Measurements from ENCODE around the gene SLC44A4.

Gene SLC44A4

GRCh38 chr6:31901415-31901952 is 22.7 kb upstream of the SLC44A4 start:
- peak in 1 of 3 donors; percentile 62 for DNase-seq (ENCODE audit: low read depth in 3 of 3)

DNA sequence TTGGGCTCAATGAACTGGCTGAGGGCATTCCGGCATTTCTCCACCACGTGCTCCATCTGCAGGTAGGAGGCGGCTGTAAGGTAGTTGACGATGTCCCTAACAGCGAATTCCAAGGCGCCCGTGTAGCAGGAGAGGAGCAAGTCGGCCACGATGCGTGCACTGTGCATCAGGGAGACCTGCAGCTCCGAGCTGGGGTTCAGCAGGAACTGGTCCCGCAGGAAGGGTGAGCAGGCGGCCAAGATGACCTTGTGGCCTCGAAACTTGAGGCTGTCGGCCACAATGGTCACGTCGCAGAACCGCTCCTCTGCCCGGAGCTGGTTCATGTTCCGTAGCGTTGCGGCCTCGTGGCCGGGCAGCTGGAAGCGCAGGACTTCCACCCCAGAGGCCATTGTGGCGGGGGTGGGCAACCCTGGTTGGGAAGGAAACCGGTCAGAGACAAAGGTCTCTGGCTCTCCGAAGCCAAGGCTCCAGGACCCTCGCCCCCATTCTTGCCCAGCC is 22.2 kb upstream of the SLC44A4 start:
- DNase-seq (ENCODE audit: low read depth in 3 of 3) = no peak

DNA sequence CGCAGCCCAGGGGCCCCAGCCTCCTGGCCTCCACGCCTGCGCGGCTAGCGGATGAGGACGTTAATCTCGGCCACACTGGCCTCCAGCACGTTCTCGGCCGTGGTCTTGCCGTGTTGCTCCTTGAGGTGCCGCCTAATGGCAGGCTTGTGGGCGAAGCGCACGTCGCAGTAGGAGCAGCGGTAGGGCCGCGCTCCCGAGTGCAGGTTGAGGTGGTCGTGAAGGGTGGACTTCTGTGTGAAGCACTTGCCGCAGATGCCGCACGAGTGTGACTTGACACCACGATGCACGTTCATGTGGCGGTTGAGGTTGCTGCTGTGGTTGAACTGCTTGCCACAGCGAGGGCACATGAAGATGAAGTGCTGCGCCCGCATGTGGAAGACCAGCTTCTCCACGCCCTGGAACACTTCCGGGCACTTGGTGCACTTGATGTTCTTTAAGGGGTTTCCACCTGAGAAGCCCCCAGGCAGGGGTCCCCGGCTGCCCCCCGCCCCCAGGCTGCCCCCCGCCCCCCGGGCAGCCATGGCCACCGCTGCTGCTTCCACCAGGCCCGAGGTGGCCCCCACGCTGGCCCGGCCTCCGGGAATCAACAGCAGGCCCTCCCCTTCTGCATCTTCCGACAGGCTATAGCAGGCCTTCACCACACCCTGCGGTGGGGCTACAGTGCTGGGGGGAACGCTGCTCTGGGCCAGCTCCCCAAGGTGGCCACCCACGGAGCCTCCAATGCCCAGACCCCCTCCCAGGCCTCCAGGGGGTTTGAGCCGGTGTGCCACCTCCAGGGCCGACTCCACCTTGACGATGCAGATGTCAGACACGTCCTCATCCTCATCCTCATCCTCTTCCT is 21.3 kb upstream of the SLC44A4 start:
- no peak for DNase-seq (ENCODE audit: low read depth in 3 of 3)

DNA sequence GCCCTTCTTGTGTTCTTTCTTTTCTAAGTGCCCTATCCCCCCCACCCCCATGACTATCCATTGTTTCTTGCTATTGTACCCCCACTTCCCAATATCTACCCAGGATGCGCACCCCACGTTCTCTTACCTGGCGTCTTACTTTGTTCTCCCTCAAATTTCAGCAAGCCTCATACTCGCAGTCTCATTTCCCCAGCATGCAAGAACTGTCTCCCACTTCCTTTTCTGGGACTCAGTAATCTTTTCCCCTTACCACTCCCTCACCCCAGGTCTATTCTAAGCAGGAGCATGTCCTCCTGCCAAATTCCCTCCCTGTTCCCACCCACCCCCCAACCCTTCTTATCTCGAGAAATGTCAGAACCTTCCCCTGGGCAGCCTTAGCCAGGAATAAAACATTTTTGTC is 20.4 kb upstream of the SLC44A4 start:
- DNase-seq (ENCODE audit: low read depth in 3 of 3) = no peak

DNA sequence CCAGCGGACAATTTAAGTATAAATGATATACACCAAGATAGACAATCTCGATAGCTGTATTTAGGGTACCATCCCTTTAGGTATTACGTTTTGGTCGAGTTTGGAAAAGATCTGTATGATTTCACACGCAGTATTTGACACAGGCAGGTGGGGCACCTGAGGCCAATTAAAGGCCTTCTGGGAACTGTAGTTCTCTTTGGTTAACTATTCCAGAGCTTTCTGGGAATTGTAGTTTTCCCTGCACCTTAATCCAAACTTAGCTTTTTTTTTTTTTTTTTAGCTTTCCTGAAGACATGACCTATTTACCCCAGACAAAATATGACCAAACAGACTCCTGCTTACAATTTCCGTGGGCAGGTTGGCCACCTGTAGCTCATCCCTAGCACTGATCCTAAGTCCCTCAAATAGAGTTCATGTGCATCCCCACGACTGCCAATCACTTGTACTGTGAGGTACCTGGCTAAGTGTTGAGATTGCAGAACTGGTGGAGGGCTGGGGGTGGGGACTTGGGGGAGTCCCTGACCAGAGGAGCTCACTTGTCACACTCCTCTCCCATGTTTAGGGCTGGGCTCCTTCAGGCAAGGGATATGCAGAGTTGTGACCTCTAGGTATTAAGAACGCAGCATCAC is 19.7 kb upstream of the SLC44A4 start:
- DNase-seq (ENCODE audit: low read depth in 3 of 3) = no peak

- peak; percentile 70 to 87 (median 73) for DNase-seq (ENCODE audit: low read depth in 3 of 3)
Observed at GRCh38 chr6:31897612-31898382, 19.0 kb upstream of the SLC44A4 start, which contains the start of gene EHMT2. Gene EHMT2 (minus strand): TSS chr6:31897698. CDS start chr6:31897677, 21 bp downstream.

DNA sequence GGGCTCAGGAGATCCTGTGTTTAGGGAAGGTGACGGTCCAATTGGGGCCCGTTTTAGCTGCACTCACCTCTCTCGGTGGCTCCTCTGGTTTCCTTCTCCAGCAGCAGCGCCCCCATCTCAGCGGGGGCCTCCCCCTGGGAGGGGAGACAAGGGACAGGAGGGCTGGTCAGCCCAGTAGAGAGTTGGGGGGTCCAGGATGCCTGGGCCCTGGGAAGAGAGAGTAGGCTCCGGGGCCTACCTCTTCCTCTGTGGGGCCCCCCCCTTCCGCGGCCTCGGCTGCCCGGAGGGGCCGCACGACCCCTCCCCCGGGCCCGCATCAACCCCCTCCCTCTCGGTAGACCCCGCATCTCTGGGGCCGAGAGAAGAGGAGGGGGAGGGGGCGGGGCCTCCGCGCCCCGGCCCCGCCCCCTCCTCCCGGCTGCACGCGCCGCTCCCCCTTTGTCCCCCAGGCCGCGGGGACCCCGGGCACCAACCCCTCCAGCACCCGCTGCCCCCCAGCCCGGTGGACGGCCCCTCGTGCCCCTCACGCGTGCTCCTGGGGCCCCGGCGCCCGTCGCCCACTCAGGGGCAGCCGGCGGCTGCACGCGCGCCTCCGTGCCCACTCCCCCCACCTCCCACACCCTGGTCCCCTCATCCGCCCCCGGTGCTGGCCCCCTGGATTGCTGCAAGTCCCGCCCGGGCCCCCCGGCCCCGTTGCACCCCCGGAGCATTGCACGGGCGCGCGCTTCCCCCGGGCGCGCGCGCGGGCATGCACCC is 18.2 kb upstream of the SLC44A4 start:
- DNase-seq (ENCODE audit: low read depth in 3 of 3) = no peak

- DNase-seq (ENCODE audit: low read depth in 3 of 3) = no peak
Observed at GRCh38 chr6:31896493-31896855, 17.7 kb upstream of the SLC44A4 start.

DNA sequence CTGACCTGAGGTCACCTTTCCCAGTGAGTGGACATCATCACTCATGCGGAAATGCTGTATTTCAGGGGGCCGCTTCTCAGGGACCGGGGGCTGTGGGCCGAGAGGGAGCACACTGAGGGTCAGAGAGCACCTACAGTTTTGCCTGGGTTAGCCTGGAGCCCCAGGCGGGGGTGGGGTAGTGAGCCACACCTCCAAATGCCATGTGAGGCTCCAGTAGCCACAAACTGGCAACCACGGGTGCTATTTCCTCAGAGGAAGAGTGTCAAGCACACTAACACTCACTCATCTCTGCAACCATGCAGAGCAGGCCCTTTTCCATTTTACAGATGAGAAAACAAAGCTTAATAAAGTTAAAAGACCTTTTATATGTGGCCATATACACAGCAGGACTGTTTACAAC is 14.0 kb upstream of the SLC44A4 start:
- DNase-seq (ENCODE audit: low read depth in 3 of 3) = no peak

- DNase-seq (ENCODE audit: low read depth in 3 of 3) = no peak
Observed at GRCh38 chr6:31889331-31889972, 10.7 kb upstream of the SLC44A4 start.

DNA sequence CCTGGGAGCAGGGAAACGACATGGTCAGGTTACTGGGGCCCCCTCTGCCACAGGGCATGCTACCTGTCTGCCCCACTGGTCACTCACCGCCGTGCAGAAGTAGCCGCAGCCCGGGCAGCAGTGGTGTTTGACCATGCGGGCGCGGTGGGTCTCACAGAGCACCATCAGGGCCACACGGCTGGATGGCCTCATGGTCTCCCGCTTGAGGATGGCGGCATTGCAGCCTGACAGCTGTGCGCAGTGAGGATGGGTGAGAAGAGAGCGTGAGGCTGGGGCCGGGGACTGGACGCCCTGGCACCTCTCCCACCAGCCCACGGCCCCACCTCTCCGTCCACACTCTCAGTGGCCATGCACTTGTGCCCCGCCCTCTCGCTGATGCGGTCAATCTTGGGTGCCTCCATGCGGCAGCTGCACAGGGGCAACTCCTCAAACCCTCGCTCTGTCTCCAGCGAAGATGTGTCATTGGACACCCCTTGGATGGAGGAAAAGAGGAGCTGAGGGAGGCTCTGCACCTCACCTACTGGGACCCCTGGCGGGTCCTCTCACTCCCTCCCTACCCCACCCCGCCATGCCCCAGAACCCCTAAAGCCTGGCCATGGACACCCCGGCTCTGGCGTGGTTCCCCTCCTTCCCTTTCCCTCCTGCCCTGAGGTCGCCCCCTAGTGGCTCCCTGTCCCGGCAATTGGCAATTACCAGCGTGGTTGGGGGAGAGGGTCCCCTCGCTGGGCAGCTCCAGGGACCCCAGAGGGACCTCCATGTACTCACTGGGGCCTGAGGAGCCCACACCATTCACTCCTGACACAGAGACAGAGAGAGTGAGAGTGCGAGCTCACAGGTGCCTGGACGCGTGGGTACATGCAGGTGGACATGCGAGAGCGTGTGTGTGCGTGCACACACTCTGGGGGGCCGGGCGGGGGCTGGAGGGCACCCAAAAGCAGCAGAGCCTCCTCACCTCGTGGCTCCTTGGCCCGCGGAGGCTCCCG is 9.8 kb upstream of the SLC44A4 start:
- DNase-seq (ENCODE audit: low read depth in 3 of 3) = peak in 1 of 3 donors; percentile 52

DNA sequence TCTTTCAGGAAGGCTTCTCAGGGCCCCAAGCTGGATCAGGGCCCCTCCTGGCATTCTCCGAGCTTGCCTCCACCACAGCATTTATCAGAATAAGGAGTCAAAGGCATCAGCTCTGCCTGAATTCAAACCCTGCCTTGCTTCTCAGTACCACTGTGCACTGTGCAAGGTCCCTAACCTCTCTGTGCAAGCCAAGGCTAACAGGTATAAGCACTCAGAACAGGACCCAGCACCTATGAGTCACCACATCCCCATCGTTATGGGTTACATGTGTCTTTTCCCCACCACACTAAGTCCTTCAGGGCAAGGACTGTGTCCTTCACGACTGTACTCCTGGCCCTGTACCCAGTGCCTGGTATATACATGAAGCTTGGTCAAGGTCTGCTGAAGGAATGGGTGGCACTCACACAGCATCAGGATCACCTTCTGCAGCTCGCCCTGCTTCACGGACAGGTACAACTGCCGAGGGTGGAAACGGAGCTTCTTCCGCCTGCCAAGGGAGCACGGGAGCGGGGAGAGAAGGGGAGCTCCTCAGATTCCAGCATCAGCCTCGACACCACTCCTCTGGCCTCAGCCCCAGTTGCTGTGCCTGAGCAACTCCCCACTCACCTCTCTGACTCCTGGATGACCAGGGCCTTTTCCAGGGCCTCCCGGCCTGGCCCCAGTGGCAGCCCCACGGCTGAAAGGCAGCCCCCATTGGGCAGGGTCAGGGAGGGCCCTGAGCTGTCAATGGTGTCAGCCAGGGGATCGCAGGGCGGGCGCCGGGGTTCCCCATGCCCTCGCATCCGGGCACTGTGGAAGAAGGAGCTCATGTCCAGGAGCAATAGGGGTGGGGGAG is 8.6 kb upstream of the SLC44A4 start:
- DNase-seq (ENCODE audit: low read depth in 3 of 3) = no peak

DNA sequence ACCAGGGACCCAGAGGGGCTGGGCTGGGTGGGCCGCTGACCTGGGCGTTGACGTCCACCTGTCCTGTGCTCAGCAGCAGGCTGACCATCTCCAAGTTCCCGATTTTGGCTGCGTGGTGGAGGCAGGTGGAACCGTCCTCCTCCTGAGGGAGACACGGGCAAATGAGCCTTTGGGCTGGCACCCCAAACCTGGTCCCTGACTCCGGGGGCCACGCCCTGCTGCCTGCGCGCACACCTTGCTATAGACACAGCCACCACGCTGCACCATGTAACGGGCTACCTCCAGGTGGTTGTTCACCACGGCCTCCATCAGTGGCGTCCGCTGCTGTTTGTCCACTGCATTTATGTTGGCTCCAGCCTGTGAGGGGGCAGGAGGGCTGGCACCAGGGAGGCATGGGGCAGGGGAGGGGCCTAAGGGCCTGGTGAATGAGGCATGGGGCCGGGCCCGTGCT is 7.8 kb upstream of the SLC44A4 start:
- DNase-seq (ENCODE audit: low read depth in 3 of 3) = no peak

GRCh38 chr6:31884528-31885035 is 5.8 kb upstream of the SLC44A4 start:
- DNase-seq (ENCODE audit: low read depth in 3 of 3) = no peak

DNA sequence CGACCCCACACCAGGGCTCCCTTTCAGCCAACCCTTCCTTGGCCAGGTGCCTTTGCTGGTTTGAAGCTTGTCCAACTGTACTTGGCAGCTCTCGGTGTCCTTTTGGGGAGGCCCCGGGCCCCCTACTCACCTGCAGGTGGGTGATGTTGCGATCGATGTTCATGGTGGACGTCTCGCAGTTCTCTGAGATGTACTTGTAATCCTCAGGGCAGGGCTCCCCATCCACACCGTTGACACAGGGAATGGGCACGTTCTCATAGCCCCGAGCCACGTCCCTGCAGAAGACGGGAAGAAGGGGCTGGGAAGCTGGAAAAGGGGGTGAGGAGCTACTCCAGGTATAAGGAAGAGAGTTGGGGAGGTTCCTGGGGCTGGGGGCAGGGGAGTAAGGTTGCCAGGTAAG is 4.9 kb upstream of the SLC44A4 start:
- no peak for DNase-seq (ENCODE audit: low read depth in 3 of 3)

GRCh38 chr6:31882344-31882743 is 3.5 kb upstream of the SLC44A4 start:
- DNase-seq (ENCODE audit: low read depth in 3 of 3) = no peak

DNA sequence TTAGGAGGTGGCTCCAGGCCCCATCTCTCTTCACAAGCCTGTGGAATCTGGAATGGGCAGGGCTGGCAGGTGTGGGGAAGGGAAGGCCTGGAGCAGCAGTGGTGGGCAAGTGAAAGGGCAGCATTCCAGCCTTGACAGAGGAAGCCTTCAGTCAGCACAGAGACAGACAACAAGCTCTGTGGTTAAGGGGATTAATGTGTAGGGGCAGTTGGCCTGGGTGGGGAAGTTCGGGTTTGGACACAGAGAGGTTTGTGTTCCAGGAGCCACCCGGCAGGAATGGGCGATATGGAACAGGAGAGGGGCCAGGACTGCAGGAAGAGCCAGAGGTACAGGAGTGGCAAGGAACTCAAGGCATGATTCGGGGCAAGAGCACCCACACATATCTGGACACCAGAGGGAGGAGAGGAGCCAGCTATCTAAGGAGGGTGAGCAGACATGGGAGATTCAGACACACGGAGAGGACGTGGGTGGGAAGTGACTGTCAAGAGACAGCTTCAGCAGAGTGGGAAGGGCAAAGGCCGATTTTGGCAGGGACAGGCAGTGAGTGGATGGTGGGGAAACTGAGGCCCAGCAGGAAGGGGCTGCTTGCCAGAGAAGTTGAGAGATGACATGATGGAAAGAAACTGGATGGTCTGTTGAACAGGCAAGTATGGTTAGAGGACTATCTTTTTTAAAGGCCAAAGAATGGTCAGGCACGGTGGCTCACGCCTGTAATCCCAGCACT is 2.5 kb upstream of the SLC44A4 start:
- DNase-seq (ENCODE audit: low read depth in 3 of 3) = no peak

- no peak for DNase-seq (ENCODE audit: low read depth in 3 of 3)
Observed at GRCh38 chr6:31880616-31881015, 1.8 kb upstream of the SLC44A4 start.
